ENCODE data around the gene CKAP2L. TPM values are rescaled to one million over a fixed set of nuclear protein-coding genes. Genes with fewer than 3 reads are reported as not detected.

Gene CKAP2L
- total and polyA plus RNA-seq, 10 of the 15 experiments (the other 5 are each of a cell fraction or from before 2014, with no cell fraction given): 10.5 to 37.4 (median 20.2) TPM

- TF ChIP-seq, protein P1, sequence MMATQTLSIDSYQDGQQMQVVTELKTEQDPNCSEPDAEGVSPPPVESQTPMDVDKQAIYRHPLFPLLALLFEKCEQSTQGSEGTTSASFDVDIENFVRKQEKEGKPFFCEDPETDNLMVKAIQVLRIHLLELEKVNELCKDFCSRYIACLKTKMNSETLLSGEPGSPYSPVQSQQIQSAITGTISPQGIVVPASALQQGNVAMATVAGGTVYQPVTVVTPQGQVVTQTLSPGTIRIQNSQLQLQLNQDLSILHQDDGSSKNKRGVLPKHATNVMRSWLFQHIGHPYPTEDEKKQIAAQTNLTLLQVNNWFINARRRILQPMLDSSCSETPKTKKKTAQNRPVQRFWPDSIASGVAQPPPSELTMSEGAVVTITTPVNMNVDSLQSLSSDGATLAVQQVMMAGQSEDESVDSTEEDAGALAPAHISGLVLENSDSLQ (IDR thresholded peaks at IDR 0.05): no peak
- TF ChIP-seq SIX5 (IDR thresholded peaks at IDR 0.05; ENCODE audit: low read depth, low read length, severe bottlenecking) (no peak), CBX5 (IDR thresholded peaks at IDR 0.05; ENCODE audit: low read depth) (no peak), WRNIP1 (IDR thresholded peaks at IDR 0.05; ENCODE audit: borderline replicate concordance, low read depth, low read length) (peak; percentile 54; the same call in 1 of the 2 replicates), BACH1 (IDR thresholded peaks at IDR 0.05; ENCODE audit: borderline replicate concordance) (peak; percentile 98), LARP7 (IDR thresholded peaks at IDR 0.05) (no peak), RELA (IDR thresholded peaks at IDR 0.05; ENCODE audit: borderline replicate concordance, partially characterized antibody) (no peak), ASH2L (IDR thresholded peaks at IDR 0.05; ENCODE audit: borderline replicate concordance, low read depth) (no peak), TCF12 (IDR thresholded peaks at IDR 0.05; ENCODE audit: low read depth, low read length) (peak; percentile 38; the same call in 1 of the 2 replicates), EED (IDR thresholded peaks at IDR 0.05; ENCODE audit: low read depth) (peak; percentile 80), USF2 (IDR thresholded peaks at IDR 0.05; ENCODE audit: borderline replicate concordance, low read depth, low read length) (peak; percentile 55; the same call in 1 of the 2 replicates), ZNF217 (IDR thresholded peaks at IDR 0.05) (peak; percentile 63; the same call in 1 of the 2 replicates), NFXL1 (IDR thresholded peaks at IDR 0.05; ENCODE audit: borderline replicate concordance) (no peak), ZZZ3 (IDR thresholded peaks at IDR 0.05; ENCODE audit: control insufficient read depth, insufficient read length, low read depth) (no peak), ZNF24 (IDR thresholded peaks at IDR 0.05) (no peak), MEF2B (IDR thresholded peaks at IDR 0.05; ENCODE audit: partially characterized antibody, poor library complexity, severe bottlenecking) (peak; percentile 49), IKZF1 (conservative IDR thresholded peaks at IDR 0.05) (peak; percentile 94), ATF3 (IDR thresholded peaks at IDR 0.05; ENCODE audit: borderline replicate concordance, extremely low read depth, low read depth, low read length) (no peak), RCOR1 (conservative IDR thresholded peaks at IDR 0.05; ENCODE audit: low read depth, low read length) (no peak), CEBPZ (IDR thresholded peaks at IDR 0.05; ENCODE audit: low read depth, low read length) (no peak), ZBTB33 (IDR thresholded peaks at IDR 0.05) (no peak), STAT1 (conservative IDR thresholded peaks at IDR 0.05) (no peak), RUNX3 (IDR thresholded peaks at IDR 0.05; ENCODE audit: low read length) (peak; percentile 87), POLR2AphosphoS2 (IDR thresholded peaks at IDR 0.05; ENCODE audit: low read depth, low read length) (no peak), POLR2A (IDR thresholded peaks at IDR 0.05; ENCODE audit: low read depth, low read length) (peak; percentile 64), PAX8 (IDR thresholded peaks at IDR 0.05) (0 out of 2 replicates have a peak, but pooled peaks have one; percentile 61)
These were observed 71.9 kb downstream of the CKAP2L start (continued) for GRCh38 chr2:112692495-112692911.
